Smooth muscle cell (in vitro differentiated cells): ENCODE measurements around the gene SCYGR5. TPM values are rescaled to one million over a fixed set of nuclear protein-coding genes. Genes with fewer than 3 reads are reported as not detected.

Experiments
- DNase-seq: peaks from one replicate; lab custom pipeline; 2025; ENCODE audit not compliant: unreplicated experiment; lab: John Stamatoyannopoulos, UW
- H2AFZ ChIP-seq: fragments of 200-600 bp; sonication (generic); 2 replicates; pipeline ENCODE4 v1.6.0; 2016; ENCODE audit warnings: antibody characterized with exemption, low read depth, mild to moderate bottlenecking
- H3F3A ChIP-seq: fragments of 200-600 bp; sonication (generic); 2 replicates; pipeline ENCODE4 v1.6.0; 2017; ENCODE audit warnings: antibody characterized with exemption, low read depth
- H3K27ac ChIP-seq: fragments of 200-600 bp; sonication (generic); 2 replicates; pipeline ENCODE4 v1.5.1; 2016; ENCODE audit warnings: low read depth, mild to moderate bottlenecking
- H3K27me3 ChIP-seq: fragments of 200-600 bp; sonication (generic); 2 replicates; pipeline ENCODE4 v1.6.1; 2016; ENCODE audit warnings: low read depth, mild to moderate bottlenecking
- H3K36me3 ChIP-seq: fragments of 200-600 bp; sonication (generic); 2 replicates; pipeline ENCODE4 v1.5.1; 2016; ENCODE audit warnings: low read depth
- H3K4me1 ChIP-seq: fragments of 200-600 bp; sonication (generic); 2 replicates; pipeline ENCODE4 v1.5.1; 2016; ENCODE audit warnings: low read depth
- H3K4me2 ChIP-seq: fragments of 200-600 bp; sonication (generic); 2 replicates; pipeline ENCODE4 v1.6.0; 2016; ENCODE audit warnings: mild to moderate bottlenecking
- H3K4me3 ChIP-seq: fragments of 200-600 bp; sonication (generic); 2 replicates; pipeline ENCODE4 v1.5.1; 2016; ENCODE audit warnings: mild to moderate bottlenecking
- H3K79me2 ChIP-seq: fragments of 200-600 bp; sonication (generic); 2 replicates; pipeline ENCODE4 v1.6.0; 2016; ENCODE audit warnings: low read depth, mild to moderate bottlenecking
- H3K9ac ChIP-seq: fragments of 200-600 bp; sonication (generic); 2 replicates; pipeline ENCODE4 v1.6.0; 2016; ENCODE audit warnings: low read depth
- H3K9me3 ChIP-seq: fragments of 200-600 bp; sonication (generic); replicated peaks from 2 replicates; pipeline ENCODE4 v1.5.1; 2016; ENCODE audit warnings: low read depth
- H4K20me1 ChIP-seq: fragments of 200-600 bp; sonication (generic); 2 replicates; pipeline ENCODE4 v1.6.0; 2016; ENCODE audit warnings: low read depth
- WGBS: methylation state at CpG from one replicate; pipeline ENCODE4 v1.1.7; 2016; ENCODE audit warnings: low lambda C conversion rate; 5-methylcytosine and 5-hydroxymethylcytosine counted together
- polyA plus RNA-seq: library from polyadenylated mRNA; unstranded; fragments of >200 nt; fragmentation: Nextera tagmentation; extraction: Ambion mirVana; gene quantifications from 2 replicates; pipeline ENCODE4 v1.2.1, GENCODE V29; 2016
- total RNA-seq: library from RNA; depleted of rRNA; stranded (reverse); fragments of >200 nt; gene quantifications from 2 replicates; pipeline ENCODE4 v1.2.3, GENCODE V29; 2014
- TF ChIP-seq, protein P1 (sequence below): fragments of 200-600 bp; sonication (generic); IDR thresholded peaks from 2 replicates; pipeline ENCODE4 v1.5.1; 2017; ENCODE audit warnings: borderline replicate concordance, mild to moderate bottlenecking, antibody characterized with exemption; ENCODE audit not compliant: insufficient read depth, poor library complexity, severe bottlenecking

Gene SCYGR5
- total and polyA plus RNA-seq, 2 experiments from 2014 or later: not detected

DNA sequence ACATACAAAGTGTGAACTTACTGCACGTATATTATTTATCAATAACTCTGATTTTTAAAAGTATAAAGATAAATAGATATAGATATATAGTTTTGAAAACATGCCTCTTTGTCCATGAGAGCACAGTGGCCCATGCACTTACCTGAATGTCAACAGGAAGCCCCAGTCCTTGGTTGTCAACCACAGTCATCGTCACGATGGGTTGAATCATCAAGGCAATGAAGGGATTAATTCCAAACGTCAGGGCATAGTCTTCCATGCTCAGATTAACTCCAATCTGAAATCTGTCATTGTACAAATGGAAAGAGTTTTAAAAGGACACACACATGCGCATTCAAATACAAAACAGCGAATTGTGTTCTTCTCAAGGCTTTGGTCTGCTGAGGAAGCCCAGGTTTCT is 33.8 kb upstream of the SCYGR5 start:
- no peak overlapping the region for H2AFZ ChIP-seq
- H3K9me3 ChIP-seq: no peaks in the 10 kb centered on the region
- no peaks in the 10 kb centered on the region for H3K27me3 ChIP-seq
- WGBS: 83% methylated on average over 6 of the region's 6 CpGs
- H3K36me3 ChIP-seq: peaks cover 3% of the 10 kb centered on the region
- peaks cover 9% of the 10 kb centered on the region for H3K4me1 ChIP-seq
- H3F3A ChIP-seq: no peaks in the 10 kb centered on the region
- H3K4me3 ChIP-seq: no peak overlapping the region
- H3K4me2 ChIP-seq: no peak overlapping the region
- DNase-seq: no peak
- H3K9ac ChIP-seq: no peak overlapping the region
- no peak overlapping the region for H3K27ac ChIP-seq
- no peaks in the 10 kb centered on the region for H4K20me1 ChIP-seq
- TF ChIP-seq, protein P1, sequence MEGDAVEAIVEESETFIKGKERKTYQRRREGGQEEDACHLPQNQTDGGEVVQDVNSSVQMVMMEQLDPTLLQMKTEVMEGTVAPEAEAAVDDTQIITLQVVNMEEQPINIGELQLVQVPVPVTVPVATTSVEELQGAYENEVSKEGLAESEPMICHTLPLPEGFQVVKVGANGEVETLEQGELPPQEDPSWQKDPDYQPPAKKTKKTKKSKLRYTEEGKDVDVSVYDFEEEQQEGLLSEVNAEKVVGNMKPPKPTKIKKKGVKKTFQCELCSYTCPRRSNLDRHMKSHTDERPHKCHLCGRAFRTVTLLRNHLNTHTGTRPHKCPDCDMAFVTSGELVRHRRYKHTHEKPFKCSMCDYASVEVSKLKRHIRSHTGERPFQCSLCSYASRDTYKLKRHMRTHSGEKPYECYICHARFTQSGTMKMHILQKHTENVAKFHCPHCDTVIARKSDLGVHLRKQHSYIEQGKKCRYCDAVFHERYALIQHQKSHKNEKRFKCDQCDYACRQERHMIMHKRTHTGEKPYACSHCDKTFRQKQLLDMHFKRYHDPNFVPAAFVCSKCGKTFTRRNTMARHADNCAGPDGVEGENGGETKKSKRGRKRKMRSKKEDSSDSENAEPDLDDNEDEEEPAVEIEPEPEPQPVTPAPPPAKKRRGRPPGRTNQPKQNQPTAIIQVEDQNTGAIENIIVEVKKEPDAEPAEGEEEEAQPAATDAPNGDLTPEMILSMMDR: no peak
- H3K79me2 ChIP-seq: no peaks in the 10 kb centered on the region

DNA sequence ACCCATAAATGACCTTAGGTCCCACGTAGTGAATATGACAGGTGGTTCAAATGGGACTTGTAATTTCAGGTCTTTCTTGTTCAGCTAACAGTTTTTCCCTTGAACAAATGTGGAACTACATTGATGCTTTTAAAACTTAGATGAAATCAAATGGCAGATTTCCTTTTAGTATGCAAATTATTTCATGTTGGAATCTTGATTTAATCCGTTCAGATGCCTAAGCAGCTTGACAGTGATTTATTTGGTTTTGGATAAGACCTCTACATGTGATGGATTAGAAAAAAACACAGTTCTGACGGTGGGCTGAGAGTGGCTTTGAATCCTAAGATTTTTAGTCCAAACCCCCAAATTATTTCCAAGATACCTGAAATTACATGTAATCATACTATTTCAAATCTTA is 32.4 kb upstream of the SCYGR5 start:
- Histone ChIP-seq H3K27me3 (no peaks in the 10 kb centered on the region), H3K4me3 (no peak overlapping the region), H2AFZ (no peak overlapping the region), H4K20me1 (no peaks in the 10 kb centered on the region), H3K27ac (no peak overlapping the region), H3K4me2 (no peak overlapping the region), H3K79me2 (no peaks in the 10 kb centered on the region), H3F3A (no peaks in the 10 kb centered on the region), H3K36me3 (peaks cover 3% of the 10 kb centered on the region), H3K4me1 (peaks cover 9% of the 10 kb centered on the region), H3K9me3 (no peaks in the 10 kb centered on the region), H3K9ac (no peak overlapping the region)
- DNase-seq: no peak
- WGBS: 82% methylated on average over 3 of the region's 3 CpGs
- TF ChIP-seq, protein P1: no peak

DNA sequence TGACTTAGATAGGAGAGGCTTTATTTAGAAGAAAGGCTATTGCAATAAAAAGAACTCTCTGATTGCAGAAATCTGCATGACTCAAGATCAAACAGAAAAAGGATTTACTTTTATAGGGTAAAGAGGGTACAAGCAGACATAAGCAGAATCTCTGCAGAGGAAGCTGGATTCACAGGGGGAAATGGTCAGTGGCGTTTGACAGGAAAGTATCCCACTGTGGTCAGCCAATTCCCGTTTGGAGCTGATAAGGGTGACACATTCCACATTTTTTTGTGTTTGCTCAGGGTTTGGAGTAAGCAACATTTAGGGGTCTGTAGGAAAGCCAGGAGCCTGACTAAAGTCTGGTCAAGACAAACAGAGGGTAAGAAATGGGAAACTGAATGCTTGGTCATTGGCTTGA is 23.9 kb upstream of the SCYGR5 start:
- peak overlapping the region; percentile 66 for H3K4me2 ChIP-seq

More for the DNA sequence above, 23.9 kb upstream of the SCYGR5 start:
- no peak overlapping the region for H3K4me3 ChIP-seq
- 6% methylated on average over 2 of the region's 2 CpGs for WGBS
- peaks cover 9% of the 10 kb centered on the region for H3F3A ChIP-seq
- H4K20me1 ChIP-seq: no peaks in the 10 kb centered on the region
- DNase-seq: no peak
- peak overlapping the region; percentile 66 for H3K27ac ChIP-seq
- no peak overlapping the region for H3K9ac ChIP-seq
- no peak overlapping the region for H2AFZ ChIP-seq
- no peaks in the 10 kb centered on the region for H3K36me3 ChIP-seq
- TF ChIP-seq, protein P1: no peak
- peaks cover 10% of the 10 kb centered on the region for H3K4me1 ChIP-seq
- H3K27me3 ChIP-seq: no peaks in the 10 kb centered on the region
- H3K79me2 ChIP-seq: no peaks in the 10 kb centered on the region
- H3K9me3 ChIP-seq: no peaks in the 10 kb centered on the region
